Colonic mucosa (tissue), 4 donors: ENCODE measurements around the gene TOB2. TPM values are rescaled to one million over a fixed set of nuclear protein-coding genes. Genes with fewer than 3 reads are reported as not detected.
"Not testable (repeated sequence)": the region's sequence is repeated elsewhere in the genome, so short reads cannot be mapped to it uniquely, and the experiment has no call there.

ENCODE experiments used
- DNase-seq: peaks from one replicate; pipeline ENCODE4 v3.0.0-alpha.2; 2020
- H3K27ac ChIP-seq: fragments of 200-600 bp; one replicate; pipeline ENCODE4 v1.8.0; 2021
- H3K27me3 ChIP-seq: fragments of 200-600 bp; one replicate; pipeline ENCODE4 v1.8.0; 2021
- H3K36me3 ChIP-seq: fragments of 200-600 bp; one replicate; pipeline ENCODE4 v1.8.0; 2021
- H3K4me1 ChIP-seq: fragments of 200-600 bp; one replicate; pipeline ENCODE4 v1.8.0; 2021; ENCODE audit warnings: mild to moderate bottlenecking
- H3K4me3 ChIP-seq: fragments of 200-600 bp; one replicate; pipeline ENCODE4 v1.8.0; 2021
- H3K9ac ChIP-seq, 2 donors: one replicate each; pipeline ENCODE4 v1.7.0; 2013; ENCODE audit warnings: control low read depth in 2 of 2, low read depth in 2 of 2, low read length in 2 of 2
- H3K9me3 ChIP-seq: fragments of 200-600 bp; one replicate; pipeline ENCODE4 v1.8.0; 2021
- intact Hi-C: fragments of 100-400 bp; cut with DNase I; formaldehyde crosslinking; loops from one replicate; pipeline ENCODE4 v1.14.1; 2022
- total RNA-seq, 2 donors: library from RNA; stranded (reverse); fragmentation: NEBNext Ultra II Directional in 1 of 2; extraction: Animal tissue kit (Norgen Biotek cat#: 25700) in 1 of 2; gene quantifications; one replicate each; pipeline ENCODE4 v1.2.1, GENCODE V29; 2021
- TF ChIP-seq, protein P1 (sequence below): fragments of 200-600 bp; IDR thresholded peaks from one replicate; pipeline ENCODE4 v1.8.0; 2022; ENCODE audit warnings: antibody characterized with exemption, mild to moderate bottlenecking
- donor health status: healthy.
- donor health status: DM: no; HTN: no; CAD: no.
- donor health status: DM: no; HTN: no; CAD: no.

Gene TOB2
- total RNA-seq, 2 donors from 2014 or later: 63.2 to 66.1 TPM

- no peaks in the 10 kb centered on the region for H3K9me3 ChIP-seq
- peaks cover 8% of the 10 kb centered on the region for H3K4me1 ChIP-seq
- intact Hi-C loops: no loop called here
- H3K27ac ChIP-seq: peak overlapping the region; percentile 40
- TF ChIP-seq, protein P1, sequence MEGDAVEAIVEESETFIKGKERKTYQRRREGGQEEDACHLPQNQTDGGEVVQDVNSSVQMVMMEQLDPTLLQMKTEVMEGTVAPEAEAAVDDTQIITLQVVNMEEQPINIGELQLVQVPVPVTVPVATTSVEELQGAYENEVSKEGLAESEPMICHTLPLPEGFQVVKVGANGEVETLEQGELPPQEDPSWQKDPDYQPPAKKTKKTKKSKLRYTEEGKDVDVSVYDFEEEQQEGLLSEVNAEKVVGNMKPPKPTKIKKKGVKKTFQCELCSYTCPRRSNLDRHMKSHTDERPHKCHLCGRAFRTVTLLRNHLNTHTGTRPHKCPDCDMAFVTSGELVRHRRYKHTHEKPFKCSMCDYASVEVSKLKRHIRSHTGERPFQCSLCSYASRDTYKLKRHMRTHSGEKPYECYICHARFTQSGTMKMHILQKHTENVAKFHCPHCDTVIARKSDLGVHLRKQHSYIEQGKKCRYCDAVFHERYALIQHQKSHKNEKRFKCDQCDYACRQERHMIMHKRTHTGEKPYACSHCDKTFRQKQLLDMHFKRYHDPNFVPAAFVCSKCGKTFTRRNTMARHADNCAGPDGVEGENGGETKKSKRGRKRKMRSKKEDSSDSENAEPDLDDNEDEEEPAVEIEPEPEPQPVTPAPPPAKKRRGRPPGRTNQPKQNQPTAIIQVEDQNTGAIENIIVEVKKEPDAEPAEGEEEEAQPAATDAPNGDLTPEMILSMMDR: no peak
- peak overlapping the region in 1 of 2 donors; percentile 30 for H3K9ac ChIP-seq
- H3K4me3 ChIP-seq: no peak overlapping the region
- H3K36me3 ChIP-seq: no peaks in the 10 kb centered on the region
- DNase-seq: no peak
- no peaks in the 10 kb centered on the region for H3K27me3 ChIP-seq
These were observed 25.0 kb upstream of the TOB2 start for GRCh38 chr22:41471568-41471967.

GRCh38 chr22:41470886-41471285 is 24.3 kb upstream of the TOB2 start:
- H3K9ac ChIP-seq: no peak overlapping the region
- H3K27me3 ChIP-seq: no peaks in the 10 kb centered on the region
- peaks cover 8% of the 10 kb centered on the region for H3K4me1 ChIP-seq

DNA sequence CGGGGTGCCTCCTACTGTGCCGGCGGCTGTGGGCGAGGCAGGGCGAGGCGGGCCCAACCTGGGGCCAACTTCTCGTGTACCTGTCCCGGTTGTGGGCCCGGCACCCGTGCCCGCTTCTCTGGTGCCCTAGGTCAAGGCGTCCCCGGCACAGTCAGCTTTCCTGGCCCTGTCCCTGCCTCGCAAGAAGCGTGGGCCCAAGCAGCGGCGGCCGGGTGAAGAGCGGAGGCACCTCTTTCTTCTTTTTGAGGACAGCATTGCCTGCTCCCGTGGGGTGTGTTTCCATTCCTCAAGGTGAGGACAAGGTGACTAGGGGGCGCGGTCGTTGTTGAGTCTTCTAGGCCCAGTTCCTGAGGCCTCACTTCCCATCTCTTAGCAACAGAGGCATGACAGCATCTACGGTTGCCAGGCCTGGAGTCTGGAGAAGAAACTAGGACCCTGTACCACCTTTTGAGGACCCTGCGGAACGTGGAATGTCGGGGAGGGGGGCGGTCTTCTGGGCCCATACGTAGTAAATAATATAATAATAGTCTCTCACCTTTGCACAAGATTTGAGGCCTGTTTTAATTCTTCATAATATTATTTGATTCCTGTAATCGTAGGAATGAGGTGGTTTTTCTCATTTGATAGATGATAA is 22.7 kb upstream of the TOB2 start:
- Histone ChIP-seq H3K9me3 (no peaks in the 10 kb centered on the region), H3K27me3 (no peaks in the 10 kb centered on the region), H3K27ac (peak overlapping the region; percentile 78), H3K4me1 (peaks cover 8% of the 10 kb centered on the region), H3K36me3 (peaks cover 12% of the 10 kb centered on the region), H3K4me3 (peak overlapping the region; percentile 80), H3K9ac (peak overlapping the region; percentile 89 to 94)
- TF ChIP-seq, protein P1: no peak
- intact Hi-C loops: no loop called here
- peak; percentile 82 for DNase-seq

More at GRCh38 chr22:41470886-41471285, 24.3 kb upstream of the TOB2 start:
- no peak overlapping the region for H3K4me3 ChIP-seq
- no peak for DNase-seq
- no peaks in the 10 kb centered on the region for H3K9me3 ChIP-seq
- H3K27ac ChIP-seq: peak overlapping the region; percentile 40
- peaks cover 2% of the 10 kb centered on the region for H3K36me3 ChIP-seq
- intact Hi-C loops: no loop called here
- TF ChIP-seq, protein P1: no peak

DNA sequence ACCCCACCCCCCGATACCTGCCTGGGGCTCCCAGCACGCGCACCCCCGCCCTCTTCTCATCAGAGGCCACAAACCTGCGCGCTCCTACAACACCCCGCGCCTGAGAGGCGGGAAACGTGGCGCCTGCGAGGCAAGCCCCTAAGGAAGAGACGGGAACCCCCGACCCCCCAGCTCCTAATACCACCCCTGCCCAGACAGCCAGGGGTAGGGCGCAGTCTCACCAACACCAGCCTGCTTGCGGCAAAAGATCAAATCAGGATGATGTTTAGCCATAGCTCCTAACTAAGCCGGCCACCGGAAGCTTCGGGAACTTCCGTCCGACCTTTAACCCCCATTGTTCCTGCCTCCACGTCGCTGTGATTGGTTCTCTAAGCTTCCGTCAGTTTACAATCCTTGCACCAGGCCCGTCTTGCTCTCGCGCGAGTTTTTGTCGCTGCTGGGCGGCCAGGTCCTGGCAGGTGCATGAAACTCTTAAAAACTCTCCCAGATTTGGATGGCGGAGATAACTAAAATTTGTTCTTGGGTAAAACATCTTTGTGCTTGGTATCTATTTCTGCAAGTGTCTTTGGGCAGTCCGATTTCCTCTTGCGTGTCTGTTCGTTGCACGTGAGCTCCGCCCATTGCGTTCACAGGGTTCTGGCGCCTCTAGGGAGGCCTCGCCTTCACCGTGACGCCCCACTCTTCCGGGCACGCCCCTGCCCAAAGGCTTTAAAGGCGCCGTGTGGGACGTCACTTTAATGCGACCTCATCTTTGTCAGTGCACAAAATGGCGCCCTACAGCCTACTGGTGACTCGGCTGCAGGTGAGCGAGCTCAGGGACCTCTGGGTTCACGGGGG is 22.0 kb upstream of the TOB2 start, which contains the start of the genes ACO2 and PHF5A:
TSS of gene ACO2 (plus strand) at position 737 of the 837 bp plus-strand sequence. CDS start at position 767, 30 bp downstream.
TSS of gene PHF5A (minus strand) at position 312 of the 837 bp plus-strand sequence. CDS start at position 273, 39 bp downstream.
- TF ChIP-seq, protein P1: no peak
- intact Hi-C loops: no loop called here
- Histone ChIP-seq H3K9me3 (no peaks in the 10 kb centered on the region), H3K4me3 (peak within 1 kb of the TSS; percentile 80), H3K4me1 (peaks cover 8% of the 10 kb centered on the region), H3K9ac (peak within 1 kb of the TSS; percentile 89 to 94), H3K36me3 (peaks cover 12% of the 10 kb centered on the region), H3K27ac (peak within 1 kb of the TSS; percentile 78), H3K27me3 (no peaks in the 10 kb centered on the region)
- DNase-seq: peak; percentile 98

DNA sequence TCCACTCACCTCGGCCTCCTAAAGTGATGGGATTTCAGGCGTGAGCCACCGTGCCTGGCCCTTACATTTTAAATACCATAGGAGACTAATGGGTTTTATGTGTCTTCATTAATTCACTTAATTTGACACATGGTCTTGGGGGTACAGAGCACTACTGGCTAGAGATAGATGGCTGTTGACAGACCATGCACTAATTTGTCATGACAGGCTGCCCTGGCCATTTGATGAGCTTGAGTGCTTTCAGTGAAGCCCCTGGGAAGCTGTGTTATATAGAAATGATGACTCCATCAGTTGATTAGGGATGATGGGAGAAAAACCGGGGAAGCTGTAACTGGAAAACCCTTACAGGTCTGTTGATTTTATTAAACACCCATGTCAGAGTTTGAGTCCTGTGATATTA is 15.3 kb upstream of the TOB2 start:
- Histone ChIP-seq H3K4me1 (no peaks in the 10 kb centered on the region), H3K9ac (no peak overlapping the region), H3K4me3 (no peak overlapping the region), H3K27ac (no peak overlapping the region), H3K27me3 (no peaks in the 10 kb centered on the region), H3K36me3 (peaks cover 16% of the 10 kb centered on the region), H3K9me3 (no peaks in the 10 kb centered on the region)
- intact Hi-C loops: no loop called here
- no peak for DNase-seq
- TF ChIP-seq, protein P1: no peak

DNA sequence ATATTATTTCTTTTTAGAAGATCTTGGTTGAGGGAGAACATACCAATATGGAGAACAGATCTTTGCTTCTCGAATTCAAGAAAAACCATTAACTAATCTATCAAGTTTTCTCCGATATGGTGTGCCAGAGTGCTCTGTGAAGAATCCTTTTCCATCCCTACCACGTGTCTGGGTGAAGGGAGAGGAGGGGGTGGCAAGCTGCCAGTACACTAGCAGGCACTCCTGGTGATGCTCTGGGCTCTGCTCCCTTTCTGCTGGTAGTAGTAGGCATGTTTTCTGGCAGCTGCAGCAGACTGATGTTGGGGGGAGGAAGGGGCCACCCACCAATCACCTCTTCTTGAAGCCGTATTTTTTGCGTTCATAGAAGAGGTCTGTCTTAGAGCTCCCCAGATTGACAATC is 13.5 kb upstream of the TOB2 start:
- H3K27me3 ChIP-seq, H3K36me3 ChIP-seq, H3K9me3 ChIP-seq, H3K4me1 ChIP-seq, H3K9ac ChIP-seq, H3K27ac ChIP-seq, DNase-seq, H3K4me3 ChIP-seq, intact Hi-C loops: not testable (repeated sequence)
